Mesothelial cell of epicardium (in vitro differentiated cells): ENCODE data around the gene SHISA3. TPM values are rescaled to one million over a fixed set of nuclear protein-coding genes. Genes with fewer than 3 reads are reported as not detected.

Experiments used
- DNase-seq, 2 experiments: peaks; one replicate each; pipeline ENCODE4 v3.0.0; 2021; ENCODE audit warnings: low spot score in 2 of 2; ENCODE audit not compliant: unreplicated experiment in 2 of 2
- H3K27ac Mint-ChIP-seq: 2 replicates; pipeline ENCODE4 v1.8.0; 2021; ENCODE audit warnings: mixed read lengths
- H3K27me3 Mint-ChIP-seq: 2 replicates; pipeline ENCODE4 v1.8.0; 2021; ENCODE audit warnings: low read depth, mixed read lengths
- H3K36me3 Mint-ChIP-seq: 2 replicates; pipeline ENCODE4 v1.8.0; 2021; ENCODE audit warnings: mixed read lengths
- H3K4me1 Mint-ChIP-seq: 2 replicates; pipeline ENCODE4 v1.8.0; 2021; ENCODE audit warnings: mixed read lengths
- H3K4me3 Mint-ChIP-seq: 2 replicates; pipeline ENCODE4 v1.8.0; 2021; ENCODE audit warnings: mild to moderate bottlenecking, moderate library complexity, mixed read lengths
- H3K9me3 Mint-ChIP-seq: 2 replicates; pipeline ENCODE4 v1.8.0; 2021; ENCODE audit warnings: mixed read lengths
- CTCF ChIP-seq: fragments of 200-600 bp; sonication (generic); IDR thresholded peaks from one replicate; pipeline ENCODE4 v1.5.0; 2021; ENCODE audit warnings: antibody characterized with exemption; ENCODE audit not compliant: unreplicated experiment
- total RNA-seq: library from RNA; stranded (reverse); gene quantifications from 3 replicates; pipeline ENCODE4 v1.2.1, GENCODE V29; 2021

SHISA3 gene
- total RNA-seq, result 3.2 to 3.6 TPM (median 3.3 TPM) in 3 replicates

GRCh38 chr4:42396752-42397634 is at the start of gene SHISA3:
Gene SHISA3, plus strand, starts transcription at chr4:42397488. Its CDS starts 569 bp downstream, at chr4:42398057.
- DNase-seq, result peak; percentile 23 to 51
- Mint-ChIP-seq H3K27me3 (peaks cover 92% of the 10 kb centered on the region), H3K4me3 (peak within 1 kb of the TSS; percentile 70), H3K9me3 (no peaks in the 10 kb centered on the region), H3K36me3 (no peaks in the 10 kb centered on the region), H3K27ac (no peak within 1 kb of the TSS), H3K4me1 (peaks cover 30% of the 10 kb centered on the region)
- TF ChIP-seq CTCF, result no peak

GRCh38 chr4:42348247-42348646 is 49.0 kb upstream of the SHISA3 start:
- DNase-seq, result no peak
- Mint-ChIP-seq H3K27me3 (peaks cover 5% of the 10 kb centered on the region), H3K36me3 (no peaks in the 10 kb centered on the region), H3K9me3 (no peaks in the 10 kb centered on the region), H3K27ac (no peak overlapping the region), H3K4me1 (no peaks in the 10 kb centered on the region), H3K4me3 (no peak overlapping the region)
- no peak for TF ChIP-seq CTCF

GRCh38 chr4:42348692-42349091 is 48.6 kb upstream of the SHISA3 start:
- Mint-ChIP-seq H3K9me3 (no peaks in the 10 kb centered on the region), H3K36me3 (no peaks in the 10 kb centered on the region), H3K4me1 (no peaks in the 10 kb centered on the region), H3K4me3 (no peak overlapping the region), H3K27me3 (peaks cover 4% of the 10 kb centered on the region), H3K27ac (no peak overlapping the region)
- no peak for DNase-seq
- TF ChIP-seq CTCF, result no peak

- no peak overlapping the region for H3K27ac Mint-ChIP-seq
- no peak for DNase-seq
- H3K4me3 Mint-ChIP-seq, result no peak overlapping the region
- H3K27me3 Mint-ChIP-seq, result peaks cover 13% of the 10 kb centered on the region
- TF ChIP-seq CTCF, result no peak
- H3K36me3 Mint-ChIP-seq, result no peaks in the 10 kb centered on the region
- H3K4me1 Mint-ChIP-seq, result peaks cover 13% of the 10 kb centered on the region
- H3K9me3 Mint-ChIP-seq, result no peaks in the 10 kb centered on the region
Measured at GRCh38 chr4:42350611-42351182, 46.6 kb upstream of the SHISA3 start.

- Mint-ChIP-seq H3K36me3 (no peaks in the 10 kb centered on the region), H3K27ac (no peak overlapping the region), H3K27me3 (peaks cover 25% of the 10 kb centered on the region), H3K4me1 (peaks cover 18% of the 10 kb centered on the region), H3K4me3 (no peak overlapping the region), H3K9me3 (no peaks in the 10 kb centered on the region)
- TF ChIP-seq CTCF, result no peak
- no peak for DNase-seq
Measured at GRCh38 chr4:42352049-42352448, 45.2 kb upstream of the SHISA3 start.
